ENCODE data around the gene ZFAND5. TPM values are rescaled to one million over a fixed set of nuclear protein-coding genes. Genes with fewer than 3 reads are reported as not detected.

Gene ZFAND5
- total RNA-seq, 1 donor from 2014 or later: 277 TPM

DNA sequence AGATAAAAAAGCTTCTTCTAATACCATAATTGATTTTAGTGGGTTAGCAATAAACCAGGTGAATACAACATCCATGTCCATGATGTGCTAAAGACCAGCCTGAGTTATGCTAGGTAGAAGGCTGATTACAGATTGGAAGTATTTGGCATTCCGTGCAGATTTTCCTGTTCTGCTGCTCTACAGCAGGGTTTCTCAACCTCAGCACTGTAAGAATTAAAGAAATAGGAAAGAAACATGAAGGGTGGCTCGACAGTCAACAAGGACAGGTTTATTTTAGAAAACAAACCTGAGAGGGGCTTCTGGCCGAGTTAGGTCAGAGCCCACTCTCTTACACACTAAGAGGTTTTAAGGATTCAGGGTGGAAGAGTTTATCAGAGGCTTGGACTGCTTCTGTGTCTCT, 42.3 kb downstream of the ZFAND5 start:
- TF ChIP-seq POLR2AphosphoS5 (IDR thresholded peaks at IDR 0.05; ENCODE audit: insufficient read depth in 1 of 2, low read depth in 1 of 2) (no peak), POLR2A (IDR thresholded peaks at IDR 0.05) (no peak), CTCF (IDR thresholded peaks at IDR 0.05) (no peak)
- Histone ChIP-seq H3K9me3 (no peaks in the 10 kb centered on the region), H3K4me1 (no peaks in the 10 kb centered on the region), H3K27ac (no peak overlapping the region), H3K27me3 (no peaks in the 10 kb centered on the region), H3K4me3 (no peak overlapping the region), H3K36me3 (no peaks in the 10 kb centered on the region)
- no peak for DNase-seq (ENCODE audit: extremely low spot score in 2 of 2)
- intact Hi-C loops (cut with DNase I): no loop called here

- no peak for DNase-seq (ENCODE audit: extremely low spot score in 2 of 2)
- TF ChIP-seq POLR2A (IDR thresholded peaks at IDR 0.05) (no peak), POLR2AphosphoS5 (IDR thresholded peaks at IDR 0.05; ENCODE audit: insufficient read depth in 1 of 2, low read depth in 1 of 2) (no peak), CTCF (IDR thresholded peaks at IDR 0.05) (no peak)
- Histone ChIP-seq H3K27me3 (no peaks in the 10 kb centered on the region), H3K4me3 (no peak overlapping the region), H3K9me3 (no peaks in the 10 kb centered on the region), H3K36me3 (no peaks in the 10 kb centered on the region), H3K4me1 (no peaks in the 10 kb centered on the region), H3K27ac (no peak overlapping the region)
- intact Hi-C loops (cut with DNase I): no loop called here
Measured at GRCh38 chr9:72322259-72322658, 42.7 kb downstream of the ZFAND5 start.

GRCh38 chr9:72315510-72316311, 49.3 kb downstream of the ZFAND5 start:
- Histone ChIP-seq H3K27ac (peak overlapping the region; percentile 87), H3K4me3 (peak overlapping the region; percentile 1 to 15), H3K9me3 (no peaks in the 10 kb centered on the region), H3K36me3 (no peaks in the 10 kb centered on the region), H3K27me3 (no peaks in the 10 kb centered on the region), H3K4me1 (peaks cover 34% of the 10 kb centered on the region)
- TF ChIP-seq POLR2AphosphoS5 (IDR thresholded peaks at IDR 0.05; ENCODE audit: insufficient read depth in 1 of 2, low read depth in 1 of 2) (peak; percentile 24 to 42), POLR2A (IDR thresholded peaks at IDR 0.05) (no peak)
- peak in 1 of 2 donors; percentile 89 for DNase-seq (ENCODE audit: extremely low spot score in 2 of 2)
- intact Hi-C loops (cut with DNase I): no loop called here

DNA sequence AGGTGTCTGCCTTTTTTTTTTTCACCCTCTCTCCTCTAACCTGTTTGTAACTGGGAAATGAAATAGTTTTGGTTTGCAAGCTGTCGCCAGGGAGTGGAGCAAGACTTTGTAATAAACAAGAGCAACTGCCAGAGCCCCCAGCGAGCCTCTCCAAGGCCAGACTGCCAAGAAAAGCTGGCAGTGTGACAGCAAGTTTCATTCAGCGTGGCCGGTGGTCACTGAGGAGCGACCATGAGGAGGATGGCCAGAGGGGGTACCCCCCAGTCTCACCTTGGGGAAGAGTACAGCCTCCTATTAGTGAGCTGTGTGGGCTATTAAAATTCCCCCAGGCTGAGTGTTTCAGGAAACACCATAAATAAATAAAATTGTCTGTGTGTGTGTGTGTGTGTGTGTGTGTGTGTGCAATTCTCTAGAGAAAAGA, 49.9 kb downstream of the ZFAND5 start:
- peaks cover 34% of the 10 kb centered on the region for H3K4me1 ChIP-seq
- peak in 1 of 2 donors; percentile 90 for DNase-seq (ENCODE audit: extremely low spot score in 2 of 2)
- no peaks in the 10 kb centered on the region for H3K27me3 ChIP-seq
- H3K27ac ChIP-seq: peak overlapping the region; percentile 87
- intact Hi-C loops (cut with DNase I): no loop called here
- H3K4me3 ChIP-seq: peak overlapping the region; percentile 1 to 15
- TF ChIP-seq CTCF (IDR thresholded peaks at IDR 0.05): no peak
- TF ChIP-seq POLR2AphosphoS5 (IDR thresholded peaks at IDR 0.05; ENCODE audit: insufficient read depth in 1 of 2, low read depth in 1 of 2): peak in 1 of 2 donors; percentile 61
- no peak for TF ChIP-seq POLR2A (IDR thresholded peaks at IDR 0.05)
- H3K9me3 ChIP-seq: no peaks in the 10 kb centered on the region
- H3K36me3 ChIP-seq: no peaks in the 10 kb centered on the region

- Histone ChIP-seq H3K4me1 (peaks cover 34% of the 10 kb centered on the region), H3K27ac (peak overlapping the region; percentile 87), H3K9me3 (no peaks in the 10 kb centered on the region), H3K36me3 (no peaks in the 10 kb centered on the region), H3K27me3 (no peaks in the 10 kb centered on the region), H3K4me3 (no peak overlapping the region)
- no peak for DNase-seq (ENCODE audit: extremely low spot score in 2 of 2)
- peak in 1 of 2 donors; percentile 46 for TF ChIP-seq POLR2AphosphoS5 (IDR thresholded peaks at IDR 0.05; ENCODE audit: insufficient read depth in 1 of 2, low read depth in 1 of 2)
- TF ChIP-seq POLR2A (IDR thresholded peaks at IDR 0.05): no peak
- TF ChIP-seq CTCF (IDR thresholded peaks at IDR 0.05): no peak
- intact Hi-C loops (cut with DNase I): no loop called here
Measured at GRCh38 chr9:72313507-72313906, 51.5 kb downstream of the ZFAND5 start.

All from vagina (tissue), 2 donors.